Right lobe of liver (tissue), 6 donors: ENCODE measurements around the gene SGCE. TPM values are rescaled to one million over a fixed set of nuclear protein-coding genes. Genes with fewer than 3 reads are reported as not detected.

ENCODE experiments used
- ATAC-seq, 4 donors: fragments of 200-7000 bp; cut with Tn5 transposase; one replicate each; pipeline ENCODE4 v1.9.1; 2020; ENCODE audit warnings: mild to moderate bottlenecking in 4 of 4, moderate library complexity in 4 of 4
- DNase-seq, 3 donors: peaks; one replicate each; pipeline ENCODE4 v3.0.0-alpha.2; 2020
- H3K27ac ChIP-seq, 3 donors: fragments of 200-600 bp; one replicate each; pipeline ENCODE4 v1.8.0; 2022
- H3K27me3 ChIP-seq, 2 donors: fragments of 200-600 bp; one replicate each; pipeline ENCODE4 v1.8.0; 2022
- H3K36me3 ChIP-seq, 4 donors: fragments of 200-600 bp; sonication (generic) in 1 of 4; one replicate each; pipeline versions ENCODE4 v1.5.1 to v1.8.0; 2017 to 2022; ENCODE audit warnings: control low read depth in 1 of 4
- H3K4me1 ChIP-seq, 4 donors: fragments of 200-600 bp; sonication (generic) in 1 of 4; one replicate each; pipeline versions ENCODE4 v1.5.1 to v1.8.0; 2017 to 2022; ENCODE audit warnings: control low read depth in 1 of 4
- H3K4me3 ChIP-seq, 3 donors: fragments of 200-600 bp; one replicate each; pipeline ENCODE4 v1.8.0; 2022
- H3K9me3 ChIP-seq, 4 donors: fragments of 200-600 bp; sonication (generic) in 1 of 4; one replicate each; pipeline versions ENCODE4 v1.5.1 to v1.8.0; 2017 to 2022; ENCODE audit warnings: control low read depth in 1 of 4
- CTCF ChIP-seq, 4 donors: fragments of 200-600 bp in 3 of 4; fragments of 450-650 bp in 1 of 4; IDR thresholded peaks; one replicate each; pipeline versions ENCODE4 v1.5.1 to v1.8.0; 2016 to 2022; ENCODE audit warnings: antibody characterized with exemption in 4 of 4, mild to moderate bottlenecking in 2 of 4
- POLR2A ChIP-seq: fragments of 450-650 bp; IDR thresholded peaks from one replicate; pipeline ENCODE4 v1.6.1; 2017; ENCODE audit warnings: antibody characterized with exemption, mild to moderate bottlenecking
- WGBS: methylation state at CpG from one replicate; pipeline ENCODE4 v1.1.6; 2018; ENCODE audit warnings: low coverage, low lambda C conversion rate; ENCODE audit not compliant: insufficient coverage; ENCODE audit errors: missing lambda C conversion rate; 5-methylcytosine and 5-hydroxymethylcytosine counted together
- intact Hi-C, 2 donors: fragments of 100-400 bp; cut with DNase I; formaldehyde crosslinking; loops; one replicate each; pipeline versions ENCODE4 v1.11.2 to v1.14.1; 2022
- total RNA-seq, 6 experiments: library from RNA; depleted of rRNA in 2 of 6; stranded (reverse); fragments of >200 nt in 2 of 6; fragmentation: NEBNext Ultra II Directional in 3 of 6; extraction: Animal tissue kit (Norgen Biotek cat#: 25700) in 3 of 6; gene quantifications; one replicate each; pipeline versions ENCODE4 v1.1.0 to v1.2.4, GENCODE V29; 2016 to 2023
- donor health status: DM: no; HTN: yes; CAD: no.
- donor health status: DM: no; HTN: no; CAD: no.
- donor health status: DM: no; HTN: no; CAD: no.
- donor health status: DM: no; HTN: yes; CAD: no.
- donor health status: DM: no; HTN: yes; CAD: no.

SGCE gene
- total RNA-seq, 6 experiments from 2014 or later: 4.2 to 17.8 (median 14.8) TPM

- Histone ChIP-seq H3K27me3 (no peaks in the 10 kb centered on the region), H3K4me1 (no peaks in the 10 kb centered on the region), H3K36me3 (no peaks in the 10 kb centered on the region), H3K9me3 (peaks cover 0 to 7% (median 0%) of the 10 kb centered on the region in 4 donors), H3K4me3 (no peak overlapping the region), H3K27ac (no peak overlapping the region)
- TF ChIP-seq POLR2A (no peak), CTCF (IDR thresholded peaks at IDR 0.05) (no peak)
- DNase-seq (no peak), ATAC-seq (no peak)
- intact Hi-C loops: no loop called here
- WGBS: 100% methylated on average over 1 of the region's 1 CpG
Observed at GRCh38 chr7:94577357-94577756, 78.6 kb downstream of the SGCE start.

- 64% methylated on average over 2 of the region's 2 CpGs for WGBS
- H3K27ac ChIP-seq: no peak overlapping the region
- no peaks in the 10 kb centered on the region for H3K36me3 ChIP-seq
- DNase-seq: no peak
- no peaks in the 10 kb centered on the region for H3K4me1 ChIP-seq
- H3K4me3 ChIP-seq: no peak overlapping the region
- H3K27me3 ChIP-seq: no peaks in the 10 kb centered on the region
- ATAC-seq: no peak
- peaks cover 0 to 7% (median 0%) of the 10 kb centered on the region in 4 donors for H3K9me3 ChIP-seq
- intact Hi-C loops: no loop called here
- TF ChIP-seq CTCF (IDR thresholded peaks at IDR 0.05) (no peak), POLR2A (no peak)
Observed at GRCh38 chr7:94576316-94576715, 79.6 kb downstream of the SGCE start.

- intact Hi-C loops: no loop called here
- no peak for ATAC-seq
- 97% methylated on average over 2 of the region's 2 CpGs for WGBS
Observed at GRCh38 chr7:94575646-94576045, 80.3 kb downstream of the SGCE start.

GRCh38 chr7:94571816-94572215, 84.1 kb downstream of the SGCE start:
- Histone ChIP-seq H3K27ac (no peak overlapping the region), H3K4me3 (no peak overlapping the region), H3K9me3 (peaks cover 0 to 7% (median 0%) of the 10 kb centered on the region in 4 donors), H3K27me3 (no peaks in the 10 kb centered on the region), H3K4me1 (no peaks in the 10 kb centered on the region), H3K36me3 (no peaks in the 10 kb centered on the region)
- ATAC-seq (no peak), DNase-seq (no peak)
- intact Hi-C loops: no loop called here
- TF ChIP-seq POLR2A (no peak), CTCF (IDR thresholded peaks at IDR 0.05) (no peak)

More at GRCh38 chr7:94575646-94576045, 80.3 kb downstream of the SGCE start:
- Histone ChIP-seq H3K4me1 (no peaks in the 10 kb centered on the region), H3K27me3 (no peaks in the 10 kb centered on the region), H3K27ac (no peak overlapping the region), H3K9me3 (peaks cover 0 to 7% (median 0%) of the 10 kb centered on the region in 4 donors), H3K4me3 (no peak overlapping the region), H3K36me3 (no peaks in the 10 kb centered on the region)
- DNase-seq: no peak
- TF ChIP-seq POLR2A: no peak
- no peak for TF ChIP-seq CTCF (IDR thresholded peaks at IDR 0.05)

- Histone ChIP-seq H3K9me3 (no peaks in the 10 kb centered on the region), H3K36me3 (no peaks in the 10 kb centered on the region), H3K27ac (no peak overlapping the region), H3K27me3 (no peaks in the 10 kb centered on the region), H3K4me3 (no peak overlapping the region), H3K4me1 (no peaks in the 10 kb centered on the region)
- intact Hi-C loops: no loop called here
- DNase-seq (no peak), ATAC-seq (no peak)
- TF ChIP-seq CTCF (IDR thresholded peaks at IDR 0.05): no peak
- no peak for TF ChIP-seq POLR2A
Observed at GRCh38 chr7:94567396-94567795, 88.5 kb downstream of the SGCE start.
